Activated T-helper 2 cell treated with anti-CD3 and anti-CD28 coated beads, Interferon-gamma antibody, Interleukin-2, Interleukin-4, amounts not matched to agents 10 μg/mL and 5 μg/mL and 100 μg/mL, durations not matched to agents 14 hours and 24 hours and 36 hours (primary cell): ENCODE measurements around the gene MPV17. TPM values are rescaled to one million over a fixed set of nuclear protein-coding genes. Genes with fewer than 3 reads are reported as not detected.
A peak's percentile ranks its signal among the peaks of the same experiment; 100 is the strongest.
"Not testable (repeated sequence)": the region's sequence is repeated elsewhere in the genome, so short reads cannot be mapped to it uniquely, and the experiment has no call there.

Experiments
- DNase-seq: peaks from one replicate; pipeline ENCODE4 v3.0.0; 2021; ENCODE audit warnings: low spot score
- H3K27ac Mint-ChIP-seq: one replicate; pipeline ENCODE4 v1.8.0; 2021; ENCODE audit warnings: mixed read lengths
- H3K27me3 Mint-ChIP-seq: one replicate; pipeline ENCODE4 v1.8.0; 2021; ENCODE audit warnings: low read depth, mixed read lengths
- H3K36me3 Mint-ChIP-seq: one replicate; pipeline ENCODE4 v1.8.0; 2021; ENCODE audit warnings: low read depth, mixed read lengths
- H3K4me1 Mint-ChIP-seq: one replicate; pipeline ENCODE4 v1.8.0; 2021; ENCODE audit warnings: low read depth, mixed read lengths
- H3K4me3 Mint-ChIP-seq: one replicate; pipeline ENCODE4 v1.8.0; 2021; ENCODE audit warnings: low read depth, mild to moderate bottlenecking, moderate library complexity, mixed read lengths
- H3K9me3 Mint-ChIP-seq: one replicate; pipeline ENCODE4 v1.8.0; 2021; ENCODE audit warnings: mixed read lengths
- intact Hi-C: fragments of 100-400 bp; cut with micrococcal nuclease; formaldehyde crosslinking; loops from one replicate; pipeline ENCODE4 v1.15.1; 2023
- total RNA-seq: library from RNA; stranded (reverse); gene quantifications from 2 replicates; pipeline ENCODE4 v1.2.3, GENCODE V29; 2022

Gene MPV17
- total RNA-seq, 1 donor from 2014 or later: 82.6 TPM

DNA sequence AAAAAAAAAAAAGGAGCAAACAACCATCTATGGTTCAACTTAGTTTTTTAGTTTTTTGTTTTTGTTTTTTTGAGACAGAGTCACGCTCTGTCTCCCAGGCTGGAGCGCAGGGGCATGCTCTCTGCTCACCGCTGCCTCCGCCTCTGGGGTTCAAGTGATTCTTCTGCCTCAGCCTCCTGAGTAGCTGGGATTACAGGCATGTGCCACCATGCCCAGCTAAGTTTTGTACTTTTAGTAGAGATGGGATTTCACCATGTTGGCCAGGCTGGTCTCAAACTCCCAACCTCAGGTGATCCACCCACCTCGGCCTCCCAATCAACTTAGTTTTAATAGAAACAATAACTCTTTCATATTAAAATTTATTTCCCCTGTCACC lies 30.5 kb upstream of the MPV17 start:
- Mint-ChIP-seq H3K36me3 (peaks cover 29% of the 10 kb centered on the region), H3K4me1 (peaks cover 34% of the 10 kb centered on the region)
- intact Hi-C loops, H3K4me3 Mint-ChIP-seq, H3K27ac Mint-ChIP-seq, H3K9me3 Mint-ChIP-seq, H3K27me3 Mint-ChIP-seq, DNase-seq: not testable (repeated sequence)

DNA sequence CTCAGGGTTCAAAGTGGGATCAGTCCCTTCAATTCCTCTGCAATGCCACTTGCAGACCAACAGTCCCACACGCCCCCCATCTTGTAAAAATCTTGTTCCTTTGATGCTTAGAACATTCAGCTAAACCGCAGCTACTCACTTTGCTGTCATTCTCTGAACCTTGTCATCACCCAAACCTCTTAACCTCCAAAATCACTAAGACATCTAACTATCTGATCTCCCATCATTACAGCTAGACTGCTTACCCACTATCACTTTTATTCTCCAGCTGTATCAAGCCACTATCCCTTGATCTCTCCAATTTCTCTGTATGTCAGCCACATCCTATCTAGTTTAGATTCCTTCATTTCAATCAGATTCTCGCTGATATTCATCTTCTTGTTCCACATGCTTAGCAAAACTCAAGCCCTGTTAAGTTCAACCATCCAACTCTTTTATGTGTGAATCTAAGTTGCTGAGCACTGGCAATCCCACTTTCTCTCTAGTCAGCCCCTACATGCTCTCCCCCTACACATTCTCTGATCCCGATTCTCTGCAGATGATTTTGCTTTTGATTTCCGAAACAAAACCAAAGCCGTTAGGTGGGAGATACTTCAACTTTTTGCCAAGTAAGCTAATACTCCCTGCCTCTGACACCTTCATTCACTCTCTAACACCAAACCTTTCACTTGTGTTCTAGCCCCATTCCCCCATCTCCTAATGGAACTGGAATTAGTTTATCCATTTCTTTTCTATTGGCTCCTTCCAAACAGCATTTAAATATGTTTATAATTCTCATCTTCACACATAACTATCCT lies 29.1 kb upstream of the MPV17 start:
- Mint-ChIP-seq H3K9me3 (no peaks in the 10 kb centered on the region), H3K27ac (peak overlapping the region; percentile 9)

DNA sequence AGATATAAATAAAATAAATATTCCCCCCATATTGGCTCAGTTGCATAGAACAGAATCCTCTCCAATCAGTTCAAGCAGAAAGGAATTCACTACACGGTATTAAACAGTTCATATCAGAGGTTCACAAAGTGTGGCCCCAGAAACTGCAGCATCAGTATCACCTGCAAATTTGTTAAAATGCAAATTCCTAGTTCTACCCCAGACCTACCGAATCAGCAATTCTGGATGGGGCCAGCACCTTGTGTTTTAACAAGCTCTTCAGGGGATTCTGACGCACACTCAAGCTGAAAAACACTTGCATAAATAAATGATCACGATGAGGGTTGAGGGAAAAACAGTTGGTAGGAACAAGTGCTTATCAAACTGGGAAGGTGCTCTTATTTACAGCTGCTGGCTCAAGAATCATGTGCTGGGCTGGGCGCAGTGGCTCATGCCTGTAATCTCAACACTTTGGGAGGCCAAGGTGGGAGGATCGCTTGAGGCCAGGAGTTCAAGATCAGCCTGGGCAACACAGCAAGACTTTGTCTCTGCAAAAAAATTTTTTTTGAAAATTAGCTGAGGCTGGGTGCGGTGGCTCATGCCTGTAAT lies 27.3 kb upstream of the MPV17 start:
- no peak overlapping the region for H3K4me3 Mint-ChIP-seq
- no peaks in the 10 kb centered on the region for H3K9me3 Mint-ChIP-seq
- intact Hi-C loops: no loop called here
- peaks cover 27% of the 10 kb centered on the region for H3K36me3 Mint-ChIP-seq
- H3K27ac Mint-ChIP-seq: no peak overlapping the region
- H3K27me3 Mint-ChIP-seq: no peaks in the 10 kb centered on the region
- DNase-seq: no peak
- H3K4me1 Mint-ChIP-seq: peaks cover 25% of the 10 kb centered on the region

More for the DNA sequence above, 29.1 kb upstream of the MPV17 start:
- DNase-seq: no peak
- Mint-ChIP-seq H3K27me3 (no peaks in the 10 kb centered on the region), H3K36me3 (peaks cover 29% of the 10 kb centered on the region), H3K4me3 (no peak overlapping the region), H3K4me1 (peaks cover 29% of the 10 kb centered on the region)
- intact Hi-C loops: loop anchor here (1.0 kb wide), 2 partner anchors 18 to 286 kb away; partner anchors contain the start of genes EIF2B4 and SNX17

GRCh38 chr2:27347641-27348040 lies 24.7 kb upstream of the MPV17 start:
- Mint-ChIP-seq H3K27ac (no peak overlapping the region), H3K4me1 (peaks cover 17% of the 10 kb centered on the region), H3K36me3 (peaks cover 37% of the 10 kb centered on the region), H3K4me3 (no peak overlapping the region), H3K9me3 (no peaks in the 10 kb centered on the region), H3K27me3 (no peaks in the 10 kb centered on the region)
- no peak for DNase-seq
- intact Hi-C loops: no loop called here

GRCh38 chr2:27336173-27336572 lies 13.3 kb upstream of the MPV17 start:
- no peaks in the 10 kb centered on the region for H3K9me3 Mint-ChIP-seq
- H3K4me1 Mint-ChIP-seq: no peaks in the 10 kb centered on the region
- DNase-seq: no peak

GRCh38 chr2:27335311-27335710 lies 12.4 kb upstream of the MPV17 start:
- Mint-ChIP-seq H3K27me3 (no peaks in the 10 kb centered on the region), H3K4me3 (no peak overlapping the region), H3K27ac (no peak overlapping the region), H3K36me3 (peaks cover 56% of the 10 kb centered on the region), H3K4me1 (no peaks in the 10 kb centered on the region), H3K9me3 (no peaks in the 10 kb centered on the region)
- no peak for DNase-seq
- intact Hi-C loops: no loop called here

More at GRCh38 chr2:27336173-27336572, 13.3 kb upstream of the MPV17 start:
- peaks cover 57% of the 10 kb centered on the region for H3K36me3 Mint-ChIP-seq
- intact Hi-C loops: no loop called here
- no peaks in the 10 kb centered on the region for H3K27me3 Mint-ChIP-seq
- no peak overlapping the region for H3K4me3 Mint-ChIP-seq
- no peak overlapping the region for H3K27ac Mint-ChIP-seq

DNA sequence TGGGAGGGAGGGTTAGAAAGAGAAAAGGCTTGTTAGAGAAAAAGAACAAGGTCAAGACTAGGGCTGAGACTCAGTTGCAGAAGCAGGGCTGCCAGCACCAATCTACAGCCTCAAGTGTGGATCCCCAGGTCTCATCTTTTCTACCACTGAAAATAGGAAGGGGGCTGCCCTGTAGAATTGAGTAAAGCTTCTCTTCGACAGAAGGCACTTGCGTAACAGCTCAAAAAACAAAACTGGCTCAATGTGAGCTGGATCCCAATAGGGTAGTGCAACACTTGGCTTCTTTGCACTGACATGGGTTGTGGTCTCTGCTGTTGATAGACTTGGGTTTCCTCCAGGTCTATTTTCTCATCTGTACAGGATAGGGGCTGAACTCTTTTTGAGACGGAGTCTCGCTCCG lies 1.8 kb upstream of the MPV17 start:
- peak overlapping the region; percentile 44 for H3K4me3 Mint-ChIP-seq
- DNase-seq: no peak
- peaks cover 17% of the 10 kb centered on the region for H3K4me1 Mint-ChIP-seq
- no peaks in the 10 kb centered on the region for H3K9me3 Mint-ChIP-seq
- H3K27me3 Mint-ChIP-seq: no peaks in the 10 kb centered on the region
- intact Hi-C loops: no loop called here
- no peak overlapping the region for H3K27ac Mint-ChIP-seq
- peaks cover 34% of the 10 kb centered on the region for H3K36me3 Mint-ChIP-seq

DNA sequence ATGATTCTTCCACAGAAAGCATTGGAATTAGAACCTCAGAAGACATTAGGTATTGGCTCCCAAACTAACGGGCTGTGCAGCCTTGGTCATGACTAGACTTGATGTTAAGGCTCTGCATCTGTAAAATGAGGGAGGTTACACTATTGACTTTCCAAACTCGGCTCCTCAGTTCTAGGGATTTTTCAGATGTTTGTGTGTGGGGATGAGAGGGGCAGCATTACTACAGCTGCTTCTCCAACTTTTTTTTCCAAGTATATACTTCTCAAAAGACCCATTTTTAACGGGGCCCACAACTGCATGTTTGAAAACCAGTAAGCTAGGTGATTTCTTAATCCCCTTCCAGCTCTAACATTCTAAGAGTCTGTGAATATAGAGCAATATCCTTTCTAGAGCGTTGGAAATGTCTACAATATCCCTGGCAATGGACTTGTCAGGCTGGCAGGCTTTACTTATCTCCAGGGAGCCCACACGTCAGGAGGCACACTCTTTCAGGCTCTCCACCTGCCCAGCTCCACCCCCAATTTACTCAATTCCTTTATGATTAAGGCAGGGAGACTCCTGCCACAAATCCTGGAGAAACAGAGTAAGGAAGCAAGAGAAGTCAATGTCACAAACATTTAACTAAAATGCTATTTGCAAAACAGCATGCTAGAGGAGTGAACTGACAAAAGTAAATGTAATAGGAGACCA lies 844 bp upstream of the MPV17 start:
- intact Hi-C loops: loop anchor here (2.0 kb wide), 2 partner anchors 33 to 47 kb away; partner anchors contain the start of genes EIF2B4, GTF3C2 and SNX17
- Mint-ChIP-seq H3K4me3 (peak overlapping the region; percentile 99), H3K27ac (peak overlapping the region; percentile 92), H3K4me1 (peaks cover 17% of the 10 kb centered on the region), H3K27me3 (no peaks in the 10 kb centered on the region), H3K36me3 (peaks cover 28% of the 10 kb centered on the region), H3K9me3 (no peaks in the 10 kb centered on the region)
- DNase-seq: no peak

DNA sequence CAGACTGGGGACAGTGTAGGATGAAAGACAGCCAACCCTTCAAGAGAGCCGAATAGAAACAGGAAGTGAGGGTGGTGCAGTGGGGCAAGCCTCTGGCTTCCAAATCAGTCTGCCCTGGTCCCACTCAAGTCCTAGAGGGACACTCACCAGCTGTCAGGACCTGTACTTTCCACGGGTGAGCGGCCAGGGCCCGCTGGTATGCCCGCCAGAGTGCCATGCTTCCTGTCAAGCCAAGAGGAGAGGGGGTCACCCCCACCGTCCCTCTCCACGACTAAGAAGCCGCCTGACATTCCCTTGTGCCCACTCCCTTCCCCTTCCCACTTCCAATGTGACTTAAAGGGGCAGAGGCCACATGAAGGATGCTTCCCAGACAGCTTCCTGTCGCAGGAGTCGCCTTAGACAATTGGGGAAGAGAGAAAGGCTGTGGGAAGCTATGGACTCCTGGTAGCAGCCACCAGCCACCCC lies 564 bp downstream of the MPV17 start:
- intact Hi-C loops: loop anchor here (2.0 kb wide), 2 partner anchors 34 to 48 kb away; partner anchors contain the start of genes EIF2B4, GTF3C2 and SNX17
- DNase-seq: no peak
- no peaks in the 10 kb centered on the region for H3K27me3 Mint-ChIP-seq
- H3K4me3 Mint-ChIP-seq: peak overlapping the region; percentile 99
- H3K36me3 Mint-ChIP-seq: peaks cover 17% of the 10 kb centered on the region
- peaks cover 17% of the 10 kb centered on the region for H3K4me1 Mint-ChIP-seq
- no peaks in the 10 kb centered on the region for H3K9me3 Mint-ChIP-seq
- peak overlapping the region; percentile 92 for H3K27ac Mint-ChIP-seq

- peak overlapping the region; percentile 99 for H3K4me3 Mint-ChIP-seq
- intact Hi-C loops: no loop called here
- H3K36me3 Mint-ChIP-seq: peaks cover 5% of the 10 kb centered on the region
- no peak overlapping the region for H3K27ac Mint-ChIP-seq
- H3K4me1 Mint-ChIP-seq: peaks cover 17% of the 10 kb centered on the region
- H3K9me3 Mint-ChIP-seq: no peaks in the 10 kb centered on the region
- no peaks in the 10 kb centered on the region for H3K27me3 Mint-ChIP-seq
- DNase-seq: no peak
These were observed 1.8 kb downstream of the MPV17 start for GRCh38 chr2:27320958-27321543.

DNA sequence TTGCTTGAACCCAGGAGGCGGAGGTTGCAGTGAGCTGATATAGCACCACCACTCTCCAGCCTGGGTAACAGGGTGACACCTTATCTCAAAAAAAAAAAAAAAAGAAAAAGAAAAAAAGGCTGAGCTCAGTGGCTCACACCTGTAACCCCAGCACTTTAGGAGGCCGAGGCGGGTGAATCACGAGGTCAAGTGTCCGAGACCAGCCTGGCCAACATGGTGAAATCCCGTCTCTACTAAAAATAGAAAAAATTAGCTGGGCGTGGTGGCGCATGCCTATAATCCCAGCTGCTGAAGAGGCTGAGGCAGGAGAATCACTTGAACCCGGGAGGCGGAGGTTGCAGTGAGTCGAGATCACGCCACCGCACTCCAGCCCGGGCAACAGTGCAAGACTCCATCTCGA lies 3.1 kb downstream of the MPV17 start:
- peaks cover 17% of the 10 kb centered on the region for H3K4me1 Mint-ChIP-seq
- H3K4me3 Mint-ChIP-seq, H3K27ac Mint-ChIP-seq, H3K27me3 Mint-ChIP-seq, H3K9me3 Mint-ChIP-seq, H3K36me3 Mint-ChIP-seq, DNase-seq, intact Hi-C loops: not testable (repeated sequence)

- H3K4me1 Mint-ChIP-seq: peaks cover 3% of the 10 kb centered on the region
- no peak overlapping the region for H3K27ac Mint-ChIP-seq
- H3K9me3 Mint-ChIP-seq: no peaks in the 10 kb centered on the region
- DNase-seq: no peak
- intact Hi-C loops: no loop called here
- H3K4me3 Mint-ChIP-seq: no peak overlapping the region
- peaks cover 5% of the 10 kb centered on the region for H3K36me3 Mint-ChIP-seq
- no peaks in the 10 kb centered on the region for H3K27me3 Mint-ChIP-seq
These were observed 6.1 kb downstream of the MPV17 start for GRCh38 chr2:27316655-27317412.
